Hypothalamus (tissue), 51 donors: ENCODE measurements around the gene LRP11.
A peak's percentile ranks its signal among the peaks of the same experiment; 100 is the strongest.
"Not testable (repeated sequence)": the region's sequence is repeated elsewhere in the genome, so short reads cannot be mapped to it uniquely, and the experiment has no call there.

Source experiments
- DNase-seq, 51 donors: peaks; one replicate each; lab custom pipeline; 2025; lab: John Stamatoyannopoulos, UW

Gene LRP11

GRCh38 chr6:149863698-149864577, at the start of gene LRP11:
Gene LRP11 (minus strand): TSS chr6:149864359. CDS start chr6:149864020, 339 bp downstream.
- peak in 50 of 51 donors; percentile 6 to 91 (median 78) for DNase-seq

GRCh38 chr6:149913540-149914240, 49.5 kb upstream of the LRP11 start:
- DNase-seq = no peak

GRCh38 chr6:149913085-149913484, 48.9 kb upstream of the LRP11 start:
- no peak for DNase-seq

- DNase-seq = not testable (repeated sequence)
Measured at GRCh38 chr6:149912680-149913079, 48.5 kb upstream of the LRP11 start.

- DNase-seq = no peak
Measured at GRCh38 chr6:149910721-149911151, 46.6 kb upstream of the LRP11 start.

GRCh38 chr6:149909701-149910470, 45.7 kb upstream of the LRP11 start:
- DNase-seq = no peak

- not testable (repeated sequence) for DNase-seq
Measured at GRCh38 chr6:149908480-149908879, 44.3 kb upstream of the LRP11 start.

GRCh38 chr6:149907317-149907716, 43.2 kb upstream of the LRP11 start:
- no peak for DNase-seq

- no peak for DNase-seq
Measured at GRCh38 chr6:149906405-149906804, 42.2 kb upstream of the LRP11 start.

GRCh38 chr6:149905911-149906371, 41.8 kb upstream of the LRP11 start:
- DNase-seq = no peak

- no peak for DNase-seq
Measured at GRCh38 chr6:149905371-149905910, 41.3 kb upstream of the LRP11 start.

GRCh38 chr6:149904661-149905370, 40.7 kb upstream of the LRP11 start:
- DNase-seq = no peak

GRCh38 chr6:149903938-149904611, 39.9 kb upstream of the LRP11 start:
- DNase-seq = no peak

- no peak for DNase-seq
Measured at GRCh38 chr6:149901444-149902140, 37.4 kb upstream of the LRP11 start.

GRCh38 chr6:149900620-149901443, 36.7 kb upstream of the LRP11 start:
- no peak for DNase-seq

GRCh38 chr6:149899926-149900619, 35.9 kb upstream of the LRP11 start:
- DNase-seq = no peak

- no peak for DNase-seq
Measured at GRCh38 chr6:149899486-149899885, 35.3 kb upstream of the LRP11 start.
